KMS-11 (cell line): ENCODE data around the gene OR8A1.
A peak's percentile ranks its signal among the peaks of the same experiment; 100 is the strongest.

Source experiments
- H2AFZ ChIP-seq: fragments of 200-600 bp; sonication (generic); 2 replicates; pipeline ENCODE4 v1.6.1; 2016; ENCODE audit warnings: antibody characterized with exemption, mixed run types, low read depth
- H3K27ac ChIP-seq: fragments of 200-600 bp; sonication (generic); 2 replicates; pipeline ENCODE4 v1.6.1; 2016; ENCODE audit warnings: mild to moderate bottlenecking, mixed run types
- H3K27me3 ChIP-seq: fragments of 200-600 bp; sonication (generic); 2 replicates; pipeline ENCODE4 v1.6.1; 2017; ENCODE audit warnings: mild to moderate bottlenecking, low read depth, mixed run types, moderate library complexity; ENCODE audit not compliant: insufficient read depth
- H3K36me3 ChIP-seq: fragments of 200-600 bp; sonication (generic); 2 replicates; pipeline ENCODE4 v1.6.1; 2017; ENCODE audit warnings: mild to moderate bottlenecking, mixed run types; ENCODE audit not compliant: insufficient read depth
- H3K4me1 ChIP-seq: fragments of 200-600 bp; sonication (generic); 2 replicates; pipeline ENCODE4 v1.6.1; 2016; ENCODE audit warnings: mild to moderate bottlenecking, low read depth, mixed run types; ENCODE audit not compliant: poor library complexity, severe bottlenecking
- H3K4me2 ChIP-seq: fragments of 200-600 bp; sonication (generic); 2 replicates; pipeline ENCODE4 v1.7.0; 2016; ENCODE audit warnings: mild to moderate bottlenecking, mixed run types
- H3K4me3 ChIP-seq: fragments of 200-600 bp; sonication (generic); IDR thresholded peaks from 2 replicates; pipeline ENCODE4 v1.6.1; 2017; ENCODE audit warnings: low read depth, low read length, mixed read lengths; ENCODE audit not compliant: insufficient read depth
- H3K79me2 ChIP-seq: fragments of 200-600 bp; sonication (generic); 2 replicates; pipeline ENCODE4 v1.6.1; 2016; ENCODE audit warnings: low read depth, mixed run types; ENCODE audit not compliant: insufficient read depth
- H3K9ac ChIP-seq: fragments of 200-600 bp; sonication (generic); 2 replicates; pipeline ENCODE4 v1.6.1; 2016; ENCODE audit warnings: mild to moderate bottlenecking, mixed run types
- H4K20me1 ChIP-seq: fragments of 200-600 bp; sonication (generic); 2 replicates; pipeline ENCODE4 v1.6.1; 2016; ENCODE audit warnings: mild to moderate bottlenecking, mixed run types; ENCODE audit not compliant: insufficient read depth
- TF ChIP-seq, protein P1 (sequence below): fragments of 200-600 bp; sonication (generic); conservative IDR thresholded peaks from 2 replicates; pipeline ENCODE4 v1.6.1; 2017; ENCODE audit warnings: low read depth, mild to moderate bottlenecking, antibody characterized with exemption, low read length, moderate library complexity, mixed read lengths

The OR8A1 gene

DNA sequence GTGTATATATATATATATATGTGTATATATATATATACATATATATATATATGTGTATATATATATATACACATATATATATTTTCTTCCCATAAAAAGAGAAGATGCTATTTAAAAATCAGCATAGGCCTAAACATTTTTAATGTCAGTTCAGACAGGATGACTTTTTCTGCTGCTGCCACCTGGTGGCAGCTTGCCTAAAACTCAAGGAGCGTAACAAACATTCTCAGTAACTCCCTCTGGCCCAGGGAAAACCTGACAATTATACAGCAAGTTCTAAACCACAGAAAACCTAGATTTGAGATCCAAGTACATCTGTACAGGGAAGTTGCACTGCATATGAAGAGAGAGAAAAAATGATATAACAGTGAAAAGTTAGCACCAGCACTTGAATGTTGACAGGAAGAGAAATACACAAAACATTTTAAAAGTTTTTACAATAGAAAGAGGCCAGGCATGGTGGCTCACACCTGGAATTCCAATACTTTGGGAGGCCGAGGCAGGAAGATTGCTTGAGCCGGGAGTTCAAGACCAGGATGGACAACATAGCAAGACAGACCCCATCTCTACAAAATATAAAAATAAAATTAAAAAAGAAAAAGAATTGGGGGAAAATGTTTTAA lies 16.6 kb downstream of the OR8A1 start:
- TF ChIP-seq, protein P1, sequence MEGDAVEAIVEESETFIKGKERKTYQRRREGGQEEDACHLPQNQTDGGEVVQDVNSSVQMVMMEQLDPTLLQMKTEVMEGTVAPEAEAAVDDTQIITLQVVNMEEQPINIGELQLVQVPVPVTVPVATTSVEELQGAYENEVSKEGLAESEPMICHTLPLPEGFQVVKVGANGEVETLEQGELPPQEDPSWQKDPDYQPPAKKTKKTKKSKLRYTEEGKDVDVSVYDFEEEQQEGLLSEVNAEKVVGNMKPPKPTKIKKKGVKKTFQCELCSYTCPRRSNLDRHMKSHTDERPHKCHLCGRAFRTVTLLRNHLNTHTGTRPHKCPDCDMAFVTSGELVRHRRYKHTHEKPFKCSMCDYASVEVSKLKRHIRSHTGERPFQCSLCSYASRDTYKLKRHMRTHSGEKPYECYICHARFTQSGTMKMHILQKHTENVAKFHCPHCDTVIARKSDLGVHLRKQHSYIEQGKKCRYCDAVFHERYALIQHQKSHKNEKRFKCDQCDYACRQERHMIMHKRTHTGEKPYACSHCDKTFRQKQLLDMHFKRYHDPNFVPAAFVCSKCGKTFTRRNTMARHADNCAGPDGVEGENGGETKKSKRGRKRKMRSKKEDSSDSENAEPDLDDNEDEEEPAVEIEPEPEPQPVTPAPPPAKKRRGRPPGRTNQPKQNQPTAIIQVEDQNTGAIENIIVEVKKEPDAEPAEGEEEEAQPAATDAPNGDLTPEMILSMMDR, result peak; percentile 53
- Histone ChIP-seq H3K79me2 (no peaks in the 10 kb centered on the region), H3K4me2 (no peak overlapping the region)

DNA sequence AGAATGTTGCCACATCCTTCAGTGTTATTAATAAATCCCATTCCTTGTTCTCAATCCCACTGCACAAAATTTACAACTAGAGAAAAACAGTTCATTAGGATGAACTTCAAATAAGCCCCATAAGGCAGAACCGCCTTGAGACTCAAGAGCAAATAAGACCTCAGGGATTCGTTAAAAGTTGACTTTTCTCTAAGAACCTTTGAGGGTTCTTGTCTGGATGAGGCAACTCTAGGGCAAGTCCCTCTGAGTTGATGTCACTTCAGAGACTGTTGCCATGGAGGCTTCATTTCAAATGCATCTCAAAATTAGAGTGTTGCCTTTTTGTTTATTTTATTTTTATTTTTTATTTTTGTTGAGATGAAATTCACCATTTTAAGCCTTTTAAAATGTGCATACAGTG lies 21.6 kb downstream of the OR8A1 start:
- no peaks in the 10 kb centered on the region for H4K20me1 ChIP-seq
- TF ChIP-seq, protein P1, result no peak
- no peak overlapping the region for H3K4me2 ChIP-seq
- H2AFZ ChIP-seq, result no peak overlapping the region
- H3K27me3 ChIP-seq, result no peaks in the 10 kb centered on the region
- no peak overlapping the region for H3K9ac ChIP-seq
- no peak overlapping the region for H3K27ac ChIP-seq
- H3K79me2 ChIP-seq, result no peaks in the 10 kb centered on the region
- H3K36me3 ChIP-seq, result no peaks in the 10 kb centered on the region
- no peak overlapping the region for H3K4me3 ChIP-seq
- no peaks in the 10 kb centered on the region for H3K4me1 ChIP-seq

More for the DNA sequence above, 16.6 kb downstream of the OR8A1 start:
- no peaks in the 10 kb centered on the region for H3K27me3 ChIP-seq
- no peaks in the 10 kb centered on the region for H3K36me3 ChIP-seq
- H3K27ac ChIP-seq, result no peak overlapping the region
- H4K20me1 ChIP-seq, result no peaks in the 10 kb centered on the region
- no peak overlapping the region for H3K9ac ChIP-seq
- no peaks in the 10 kb centered on the region for H3K4me1 ChIP-seq
- H2AFZ ChIP-seq, result no peak overlapping the region
- H3K4me3 ChIP-seq, result no peak overlapping the region

DNA sequence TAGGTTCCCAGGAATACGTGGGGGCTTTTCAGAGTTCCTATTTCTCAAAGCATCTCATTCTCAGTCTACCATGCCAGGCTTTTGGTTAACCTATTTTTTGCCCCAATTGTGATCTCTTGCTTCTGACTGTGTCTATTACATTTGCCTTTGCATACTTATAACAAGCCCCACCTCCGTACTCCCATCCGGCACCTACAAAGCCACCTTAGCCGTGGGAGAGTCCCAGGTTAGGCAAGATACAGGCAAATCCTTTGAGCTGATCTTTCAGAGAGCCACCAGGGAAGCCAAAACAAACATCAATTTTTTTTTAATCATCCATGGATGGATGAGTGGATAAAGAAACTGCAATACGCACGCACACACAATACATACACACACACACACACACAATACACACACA lies 22.8 kb downstream of the OR8A1 start:
- Histone ChIP-seq H3K27me3 (no peaks in the 10 kb centered on the region), H3K4me2 (no peak overlapping the region), H3K4me3 (no peak overlapping the region), H2AFZ (no peak overlapping the region), H3K79me2 (no peaks in the 10 kb centered on the region), H3K4me1 (no peaks in the 10 kb centered on the region), H3K36me3 (no peaks in the 10 kb centered on the region), H4K20me1 (no peaks in the 10 kb centered on the region), H3K27ac (no peak overlapping the region), H3K9ac (no peak overlapping the region)
- TF ChIP-seq, protein P1, result no peak

DNA sequence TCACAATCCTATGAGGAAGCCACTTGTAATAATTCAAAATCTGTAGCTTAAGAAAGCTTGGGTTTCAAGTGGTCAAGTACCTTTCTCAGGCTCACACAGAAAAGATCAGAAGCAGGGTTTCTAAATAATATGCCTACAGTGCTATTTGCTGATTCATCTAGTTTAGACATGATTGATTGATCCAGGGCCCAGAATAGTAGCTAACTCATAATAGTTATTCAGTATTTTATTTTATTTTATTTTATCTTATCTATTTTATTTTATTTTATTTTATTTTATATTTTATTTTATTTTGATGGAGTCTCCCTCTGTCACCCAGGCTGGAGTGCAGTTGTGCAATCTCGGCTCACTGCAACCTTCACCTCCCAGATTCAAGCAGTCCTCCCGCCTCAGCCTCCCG lies 25.5 kb downstream of the OR8A1 start:
- Histone ChIP-seq H2AFZ (no peak overlapping the region), H3K79me2 (no peaks in the 10 kb centered on the region), H3K4me3 (no peak overlapping the region), H3K4me2 (no peak overlapping the region), H3K27ac (no peak overlapping the region), H4K20me1 (no peaks in the 10 kb centered on the region), H3K36me3 (no peaks in the 10 kb centered on the region), H3K9ac (no peak overlapping the region), H3K4me1 (no peaks in the 10 kb centered on the region), H3K27me3 (no peaks in the 10 kb centered on the region)
- TF ChIP-seq, protein P1, result no peak
